CD4-positive, alpha-beta T cell treated with Interleukin-12 subunit alpha and Interleukin-12 subunit beta, for 1 hour (primary cell): Measurements from ENCODE around the gene STK4.

Experiments used
- DNase-seq: peaks from one replicate; pipeline ENCODE4 v3.0.0-alpha.2; 2020

The STK4 gene

GRCh38 chr20:45032781-45033180 lies 66.5 kb downstream of the STK4 start:
- DNase-seq, result no peak

GRCh38 chr20:45034436-45034835 lies 68.1 kb downstream of the STK4 start:
- no peak for DNase-seq

DNA sequence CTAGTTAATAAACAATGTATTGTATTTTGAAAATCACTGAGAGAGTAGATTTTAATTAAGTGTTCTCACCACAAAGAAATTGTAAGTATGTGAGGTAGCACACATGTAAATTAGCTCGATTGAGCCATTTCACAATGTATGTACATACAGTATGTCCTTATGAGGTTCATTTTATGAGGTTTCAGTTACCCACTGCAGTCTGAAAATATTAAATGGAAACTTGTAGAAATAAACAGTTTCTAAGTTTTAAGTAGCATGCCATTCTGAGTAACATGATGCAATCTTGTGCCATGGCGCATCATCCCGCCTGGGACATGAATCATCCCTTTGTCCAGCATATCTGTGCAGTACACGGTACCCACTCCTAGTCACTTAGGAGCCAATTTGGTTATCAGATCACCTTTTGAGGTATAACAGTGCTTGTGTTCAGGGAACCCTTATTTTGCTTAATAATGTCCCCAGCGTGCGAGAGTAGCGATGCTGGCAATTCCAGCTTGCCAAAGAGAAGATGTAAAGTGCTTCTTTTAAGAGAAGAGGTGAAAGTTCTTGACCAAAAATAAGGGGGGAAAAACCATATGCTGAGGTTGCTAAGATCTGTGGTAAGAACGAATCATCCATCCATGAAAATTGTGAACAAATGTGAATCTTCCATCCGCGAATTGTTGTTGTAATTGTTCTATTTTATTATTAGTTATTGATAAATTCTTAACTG lies 69.9 kb downstream of the STK4 start:
- no peak for DNase-seq

DNA sequence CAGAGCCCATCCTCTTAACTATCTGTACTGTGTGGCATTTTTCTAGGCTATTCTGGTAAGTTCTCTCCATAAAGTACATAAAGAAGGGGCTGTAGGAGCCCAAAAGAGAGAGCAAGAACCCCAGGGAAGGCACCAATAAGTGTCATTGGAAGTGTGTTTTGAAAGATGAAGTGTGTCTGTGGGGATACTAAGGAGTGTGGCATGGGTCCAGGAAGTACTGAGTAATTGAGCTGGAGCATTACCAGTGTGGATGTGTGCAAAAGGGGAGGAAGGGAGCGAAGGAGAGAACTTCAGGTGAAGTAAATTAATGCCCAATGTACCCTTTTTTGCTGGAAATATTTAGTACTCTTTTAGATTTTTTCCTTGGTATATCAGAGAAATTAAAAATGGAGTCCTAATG lies 70.7 kb downstream of the STK4 start:
- no peak for DNase-seq

DNA sequence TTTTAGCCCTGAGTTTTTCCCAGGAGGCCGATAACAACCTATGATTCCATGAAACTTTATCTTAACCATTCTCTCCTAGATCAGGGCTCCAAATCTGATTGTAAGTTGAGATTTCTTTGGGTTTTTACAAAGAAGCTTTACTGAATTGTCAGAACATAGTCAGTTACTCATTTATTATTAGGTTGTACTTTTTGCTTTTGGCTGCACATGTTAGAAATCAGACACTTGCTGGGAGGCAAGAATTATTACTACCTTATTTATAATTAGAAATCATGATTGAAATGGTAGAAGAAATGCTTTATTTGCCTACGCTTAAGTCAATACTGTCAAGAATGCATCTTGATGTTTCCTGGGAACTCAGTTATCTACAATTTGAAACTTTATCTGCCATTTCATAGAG lies 71.3 kb downstream of the STK4 start:
- DNase-seq, result no peak

- DNase-seq, result no peak
These were observed 72.6 kb downstream of the STK4 start for GRCh38 chr20:45038745-45039474.

DNA sequence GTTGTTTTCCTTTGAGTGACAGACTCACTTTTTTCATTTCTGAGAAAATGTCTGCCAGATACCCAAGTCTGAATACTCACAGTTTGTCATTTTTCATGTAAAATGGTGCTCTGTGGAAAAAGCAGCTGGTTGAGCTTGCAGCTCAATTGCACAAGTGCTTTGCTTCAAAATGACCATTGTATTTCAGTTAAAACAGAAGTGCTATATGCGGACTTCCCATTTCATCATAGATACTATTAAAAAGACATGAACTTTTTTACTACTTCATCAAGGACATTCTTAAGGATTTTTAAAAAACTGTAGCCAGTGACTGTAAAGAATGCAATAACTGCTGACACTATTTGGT lies 73.1 kb downstream of the STK4 start:
- DNase-seq, result no peak

DNA sequence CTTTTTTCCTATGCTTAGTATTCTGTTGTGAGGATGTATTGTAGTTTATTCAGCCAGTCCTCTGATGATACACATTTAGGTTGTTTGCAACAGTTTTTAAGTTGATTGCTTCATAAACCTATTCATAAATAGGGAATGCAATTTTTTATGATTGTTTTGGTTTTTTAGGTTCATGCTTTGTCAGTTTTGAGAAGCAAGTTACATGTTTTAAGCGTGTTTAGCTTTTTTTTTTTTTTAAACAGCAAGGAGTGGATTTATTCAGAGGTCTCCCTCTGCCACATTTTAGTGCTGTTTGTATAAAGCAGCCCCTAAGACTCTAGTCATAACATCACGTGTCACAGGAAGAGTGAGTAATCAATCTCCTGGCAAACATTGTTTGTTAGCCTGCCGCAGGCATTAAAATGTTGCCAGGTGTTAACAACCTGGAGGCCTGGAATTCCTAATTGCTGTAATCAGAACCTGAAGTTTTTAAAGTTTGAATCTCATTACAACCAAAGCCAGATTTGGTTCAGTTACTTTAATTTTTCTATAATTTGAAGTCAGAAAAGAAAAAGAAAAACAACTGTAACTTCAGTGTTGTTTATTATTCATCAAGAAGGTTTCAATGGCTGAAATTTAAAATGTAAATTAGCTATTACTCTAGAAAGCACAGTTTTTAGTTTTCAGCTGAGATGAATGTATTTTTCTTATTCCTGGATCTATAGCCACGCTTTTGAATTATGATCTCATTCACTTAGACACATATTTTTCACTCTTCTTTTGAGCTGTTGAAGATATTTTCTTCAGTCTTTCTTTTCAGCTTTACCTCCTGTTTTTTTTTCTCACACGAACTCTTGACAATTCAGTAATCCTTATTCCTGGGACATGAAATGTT lies 75.4 kb downstream of the STK4 start:
- peak; percentile 18 for DNase-seq

- DNase-seq, result no peak
These were observed 76.7 kb downstream of the STK4 start for GRCh38 chr20:45042978-45043377.

GRCh38 chr20:45044084-45044573 lies 77.8 kb downstream of the STK4 start:
- peak; percentile 75 for DNase-seq

DNA sequence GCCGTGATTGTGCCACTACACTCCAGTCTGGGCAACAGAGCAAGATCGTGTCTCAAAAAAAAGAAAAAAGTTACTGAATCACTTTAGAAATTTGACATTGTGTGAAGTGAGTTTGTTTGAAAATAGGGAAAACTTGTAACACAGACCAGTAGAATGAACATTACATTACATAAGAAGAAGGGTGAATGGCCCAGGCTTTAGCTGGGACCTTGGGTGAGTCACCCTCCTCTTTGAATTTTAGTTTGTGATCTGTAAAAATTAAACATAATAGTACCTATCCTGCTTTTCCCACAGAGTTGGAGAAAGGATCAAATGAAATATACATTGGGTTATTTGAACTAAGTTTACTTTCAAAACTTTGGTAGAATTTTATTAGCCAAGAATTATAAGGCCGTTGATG lies 78.3 kb downstream of the STK4 start:
- DNase-seq, result no peak

DNA sequence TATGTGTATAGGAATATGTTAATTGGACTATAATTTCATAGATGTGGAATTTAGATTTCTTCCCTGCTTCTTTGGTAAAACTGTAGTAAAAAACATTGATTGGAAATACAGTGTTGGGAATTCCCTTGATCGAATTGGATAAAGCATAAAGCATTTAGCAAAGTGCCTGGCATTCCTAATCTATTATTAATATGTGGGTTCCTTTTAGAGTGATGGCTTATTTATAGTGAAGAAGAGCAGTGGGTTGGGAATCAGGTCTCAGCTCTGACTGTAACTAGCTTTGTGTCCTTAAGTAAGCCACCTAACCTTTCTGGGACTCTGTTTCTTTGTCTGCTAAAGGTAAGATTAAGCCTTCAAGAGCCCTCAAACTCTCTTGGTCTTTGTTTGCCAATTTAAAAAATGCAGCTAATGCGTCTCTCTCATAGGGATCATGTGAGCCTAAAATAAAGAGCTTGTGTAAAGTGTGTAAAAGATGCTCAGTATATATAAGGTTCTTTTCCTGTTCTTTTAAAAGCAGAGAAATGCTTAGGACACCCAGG lies 81.3 kb downstream of the STK4 start:
- no peak for DNase-seq

GRCh38 chr20:45049438-45049837 lies 83.1 kb downstream of the STK4 start:
- no peak for DNase-seq

DNA sequence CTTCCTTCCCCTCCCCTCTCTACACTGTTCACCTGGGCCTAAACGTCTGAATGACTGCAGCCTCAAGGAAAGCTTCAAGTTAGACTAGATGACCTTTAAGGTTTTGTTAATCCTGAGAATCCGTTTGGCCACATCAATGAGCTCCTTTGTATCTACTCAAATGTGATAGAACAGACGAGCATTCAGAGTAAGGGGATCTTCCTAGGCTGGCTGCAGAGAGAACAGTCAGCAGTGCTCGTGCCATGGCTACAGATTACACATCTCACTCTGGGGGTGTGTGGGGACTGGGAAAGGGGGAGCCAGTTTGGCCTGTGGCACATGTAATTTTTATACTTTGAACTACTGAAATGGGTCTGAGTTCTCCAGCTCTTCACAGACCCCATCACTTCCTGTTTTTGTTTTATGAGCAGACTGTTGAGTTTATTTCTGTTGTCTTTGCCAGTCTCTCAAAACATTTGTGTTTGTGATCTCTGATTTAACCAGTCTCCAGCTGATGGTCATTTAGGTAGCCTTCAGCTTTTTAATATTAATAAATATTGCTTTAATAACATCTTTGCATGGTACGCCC lies 83.7 kb downstream of the STK4 start:
- DNase-seq, result no peak

DNA sequence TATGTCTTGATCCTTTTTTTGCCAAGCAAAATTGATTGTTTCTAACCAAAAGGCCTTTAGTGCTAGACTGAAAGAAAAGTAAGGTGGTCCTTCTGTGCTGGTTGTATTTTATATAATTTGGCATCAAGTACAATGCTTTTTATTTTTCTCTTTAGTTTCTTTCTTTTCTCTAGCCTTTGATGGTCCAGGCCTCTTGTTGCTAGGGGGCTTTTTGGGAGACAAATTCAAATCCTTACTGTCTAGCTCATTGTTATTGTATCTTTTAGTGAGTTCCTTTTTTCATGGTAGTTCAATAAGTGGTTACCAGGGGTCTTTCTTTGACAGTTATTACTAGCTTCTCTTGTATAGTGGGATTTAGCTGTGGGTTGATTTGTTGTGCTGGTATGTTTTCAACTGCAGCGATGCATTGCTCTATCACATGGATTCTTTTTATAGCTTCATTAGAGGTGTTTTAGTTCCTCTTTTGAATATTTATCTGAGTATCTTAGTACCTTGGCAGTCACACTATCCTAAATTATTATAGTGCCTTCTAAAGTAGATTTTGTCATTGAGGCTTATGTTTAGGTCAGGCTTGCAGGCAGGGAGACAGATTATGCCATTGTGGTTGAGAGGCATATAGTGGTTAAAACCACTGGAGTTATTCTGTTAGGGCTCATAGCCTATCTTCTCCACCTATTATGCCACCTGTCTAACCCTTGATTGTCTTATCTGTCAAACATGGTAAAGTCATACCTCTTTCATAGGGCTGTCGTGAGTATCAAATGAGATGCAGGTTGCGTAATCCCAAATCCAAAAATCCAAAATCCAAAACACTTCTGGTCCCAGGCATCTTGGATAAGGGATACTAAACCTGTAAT lies 85.1 kb downstream of the STK4 start:
- no peak for DNase-seq

GRCh38 chr20:45052698-45053429 lies 86.6 kb downstream of the STK4 start:
- peak; percentile 42 for DNase-seq

DNA sequence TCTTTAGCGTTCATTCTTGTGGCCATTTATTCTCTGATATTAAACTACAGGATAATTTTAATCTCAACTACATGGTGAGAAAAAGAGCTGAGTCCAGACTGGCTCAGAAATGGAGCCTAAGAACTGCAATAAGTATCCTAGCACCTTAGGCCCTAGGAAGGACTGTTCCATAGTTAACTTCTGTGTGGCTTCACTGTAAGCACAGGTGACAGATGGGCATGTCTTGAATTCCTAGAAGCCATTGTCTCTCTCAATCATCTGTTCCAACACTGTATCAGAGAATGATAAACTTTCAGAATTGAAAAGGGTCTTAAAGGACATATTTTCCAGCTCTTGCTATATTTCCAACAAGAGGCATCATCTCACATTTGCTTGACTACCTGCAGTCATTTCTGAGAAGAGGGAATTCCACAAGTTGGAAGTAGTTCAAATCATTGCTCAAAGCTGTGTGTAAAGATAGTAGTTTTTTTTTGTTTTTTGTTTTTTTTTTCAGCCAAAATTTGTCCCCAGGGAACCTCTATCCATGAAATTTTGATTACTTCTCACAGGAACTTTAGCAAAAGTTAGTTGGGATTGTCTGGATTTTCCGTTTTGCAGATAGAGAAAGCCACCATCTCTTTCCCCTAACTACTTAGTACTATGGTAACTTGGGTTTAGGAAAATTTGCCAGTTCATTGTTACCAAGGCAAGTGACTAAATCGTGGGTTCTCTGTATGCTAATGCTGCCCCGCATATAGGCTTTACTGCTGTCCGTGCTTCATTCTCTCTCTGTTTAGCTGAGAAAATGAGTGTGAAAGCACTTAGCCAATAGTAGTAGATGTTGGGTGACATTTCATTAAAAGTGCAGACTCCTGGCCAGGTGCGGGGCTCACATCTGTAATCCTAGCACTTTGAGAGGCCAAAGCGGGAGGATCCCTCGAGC lies 87.4 kb downstream of the STK4 start:
- no peak for DNase-seq

DNA sequence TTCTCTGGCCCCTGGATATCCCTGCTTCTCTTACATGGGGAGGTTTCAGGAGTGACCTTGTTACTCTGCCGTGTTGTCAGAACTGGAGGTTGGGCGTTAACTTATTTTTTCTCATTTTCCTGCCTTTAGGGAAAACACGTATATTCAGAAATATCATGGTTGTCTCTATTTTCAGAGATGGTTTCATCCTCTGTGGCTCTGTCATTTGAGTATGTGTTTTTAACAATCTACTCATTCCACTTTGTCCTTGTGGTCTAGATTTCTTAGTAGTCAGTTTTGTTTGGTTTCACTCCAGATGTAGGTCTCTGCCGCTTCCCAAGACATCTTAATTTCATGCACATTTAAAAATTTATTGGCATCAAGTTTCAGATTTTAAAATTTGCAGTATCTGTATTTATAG lies 88.7 kb downstream of the STK4 start:
- DNase-seq, result no peak

DNA sequence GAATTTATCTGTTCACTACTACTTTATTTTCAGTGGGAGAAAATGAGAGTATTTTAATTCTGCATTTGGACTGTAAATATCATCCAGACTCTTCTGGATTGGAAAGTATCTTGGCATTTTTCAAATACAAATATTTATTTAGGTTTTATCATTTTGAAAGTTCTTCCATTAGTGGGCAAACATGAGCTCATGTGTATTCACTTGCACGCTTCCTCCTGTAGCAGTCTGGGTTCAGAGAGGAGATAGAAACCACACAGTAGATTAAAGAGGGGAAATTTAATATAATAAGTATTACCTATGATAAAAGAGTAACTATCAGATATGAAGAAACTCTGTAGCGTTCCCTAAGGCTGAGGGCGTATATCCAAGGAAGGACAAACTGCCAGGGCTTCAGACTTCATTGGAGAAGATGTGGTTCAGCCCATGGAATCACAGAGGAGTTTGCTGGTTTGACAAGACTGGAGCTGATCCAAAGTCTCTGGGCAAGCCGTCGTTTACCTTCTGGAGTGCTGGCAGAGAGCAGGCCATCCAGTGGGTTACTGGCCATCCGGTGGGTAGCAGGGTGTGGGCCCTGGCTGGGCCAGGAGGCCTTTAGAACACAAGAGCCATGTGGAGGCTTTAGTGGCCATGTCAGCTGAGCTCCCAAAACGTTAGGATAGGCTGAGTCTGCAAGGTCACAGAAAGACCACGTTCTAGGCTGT lies 90.3 kb downstream of the STK4 start:
- DNase-seq, result no peak
